ENCODE data around the gene HUS1B. TPM values are rescaled to one million over a fixed set of nuclear protein-coding genes. Genes with fewer than 3 reads are reported as not detected.

Gene HUS1B
- total RNA-seq, 1 donor from 2014 or later, result 0.41 TPM

GRCh38 chr6:659716-660581 lies 3.0 kb upstream of the HUS1B start:
- TF ChIP-seq, protein P1, sequence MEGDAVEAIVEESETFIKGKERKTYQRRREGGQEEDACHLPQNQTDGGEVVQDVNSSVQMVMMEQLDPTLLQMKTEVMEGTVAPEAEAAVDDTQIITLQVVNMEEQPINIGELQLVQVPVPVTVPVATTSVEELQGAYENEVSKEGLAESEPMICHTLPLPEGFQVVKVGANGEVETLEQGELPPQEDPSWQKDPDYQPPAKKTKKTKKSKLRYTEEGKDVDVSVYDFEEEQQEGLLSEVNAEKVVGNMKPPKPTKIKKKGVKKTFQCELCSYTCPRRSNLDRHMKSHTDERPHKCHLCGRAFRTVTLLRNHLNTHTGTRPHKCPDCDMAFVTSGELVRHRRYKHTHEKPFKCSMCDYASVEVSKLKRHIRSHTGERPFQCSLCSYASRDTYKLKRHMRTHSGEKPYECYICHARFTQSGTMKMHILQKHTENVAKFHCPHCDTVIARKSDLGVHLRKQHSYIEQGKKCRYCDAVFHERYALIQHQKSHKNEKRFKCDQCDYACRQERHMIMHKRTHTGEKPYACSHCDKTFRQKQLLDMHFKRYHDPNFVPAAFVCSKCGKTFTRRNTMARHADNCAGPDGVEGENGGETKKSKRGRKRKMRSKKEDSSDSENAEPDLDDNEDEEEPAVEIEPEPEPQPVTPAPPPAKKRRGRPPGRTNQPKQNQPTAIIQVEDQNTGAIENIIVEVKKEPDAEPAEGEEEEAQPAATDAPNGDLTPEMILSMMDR (conservative IDR thresholded peaks at IDR 0.05), result no peak
- H3K4me3 Mint-ChIP-seq, result peak overlapping the region; percentile 15
- no peaks in the 10 kb centered on the region for H3K9me3 Mint-ChIP-seq
- H3K36me3 Mint-ChIP-seq, result peaks cover 22% of the 10 kb centered on the region
- no peaks in the 10 kb centered on the region for H3K27me3 Mint-ChIP-seq
- H3K27ac Mint-ChIP-seq, result no peak overlapping the region
- peaks cover 13% of the 10 kb centered on the region for H3K4me1 Mint-ChIP-seq (ENCODE audit: unreplicated experiment)
- no peak for DNase-seq (ENCODE audit: extremely low spot score, unreplicated experiment)

DNA sequence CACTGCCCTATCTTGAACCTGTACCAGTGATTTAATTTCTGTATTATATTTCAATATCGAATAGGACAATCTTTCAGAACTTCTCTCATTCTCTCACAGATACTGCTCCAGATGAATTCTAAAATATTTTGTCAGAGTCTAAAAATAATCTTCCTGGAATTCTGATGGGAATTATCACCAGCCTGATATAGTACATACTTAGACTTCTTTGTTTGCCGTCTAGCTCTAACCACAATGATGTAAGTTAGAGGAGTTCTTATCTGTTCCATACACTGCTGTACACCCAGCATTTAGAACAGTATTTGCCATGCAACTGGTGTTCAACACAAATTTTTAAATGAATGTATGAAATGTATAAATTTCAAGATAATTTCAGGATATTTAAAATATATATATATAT lies 1.3 kb upstream of the HUS1B start:
- H3K4me1 Mint-ChIP-seq (ENCODE audit: unreplicated experiment), result peaks cover 13% of the 10 kb centered on the region
- H3K27ac Mint-ChIP-seq, result no peak overlapping the region
- no peaks in the 10 kb centered on the region for H3K27me3 Mint-ChIP-seq
- no peaks in the 10 kb centered on the region for H3K9me3 Mint-ChIP-seq
- H3K4me3 Mint-ChIP-seq, result no peak overlapping the region
- no peak for DNase-seq (ENCODE audit: extremely low spot score, unreplicated experiment)
- TF ChIP-seq, protein P1 (conservative IDR thresholded peaks at IDR 0.05), result no peak
- peaks cover 17% of the 10 kb centered on the region for H3K36me3 Mint-ChIP-seq

DNA sequence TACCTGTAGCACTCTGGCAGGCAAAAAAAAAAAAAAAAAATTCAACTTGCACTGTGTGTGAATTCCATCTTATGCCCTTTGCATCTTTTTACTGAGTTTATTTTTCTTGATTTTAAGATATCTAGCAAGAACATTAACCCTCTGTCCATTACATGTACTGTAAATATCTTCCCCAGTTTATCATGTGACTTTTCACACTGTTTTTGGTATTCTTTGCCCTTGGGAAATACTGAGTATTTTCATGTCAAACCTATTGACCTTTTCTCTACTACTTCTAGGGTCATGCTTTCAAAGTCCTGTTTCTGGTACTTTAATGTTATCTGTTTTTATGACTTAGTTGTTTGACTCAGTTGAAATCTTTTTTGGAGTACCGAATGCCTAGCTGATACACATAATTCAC lies 843 bp upstream of the HUS1B start:
- DNase-seq (ENCODE audit: extremely low spot score, unreplicated experiment), result no peak
- Mint-ChIP-seq H3K27ac (no peak overlapping the region), H3K9me3 (no peaks in the 10 kb centered on the region), H3K4me3 (no peak overlapping the region), H3K4me1 (ENCODE audit: unreplicated experiment) (peaks cover 13% of the 10 kb centered on the region), H3K36me3 (peaks cover 17% of the 10 kb centered on the region), H3K27me3 (no peaks in the 10 kb centered on the region)
- TF ChIP-seq, protein P1 (conservative IDR thresholded peaks at IDR 0.05), result no peak

DNA sequence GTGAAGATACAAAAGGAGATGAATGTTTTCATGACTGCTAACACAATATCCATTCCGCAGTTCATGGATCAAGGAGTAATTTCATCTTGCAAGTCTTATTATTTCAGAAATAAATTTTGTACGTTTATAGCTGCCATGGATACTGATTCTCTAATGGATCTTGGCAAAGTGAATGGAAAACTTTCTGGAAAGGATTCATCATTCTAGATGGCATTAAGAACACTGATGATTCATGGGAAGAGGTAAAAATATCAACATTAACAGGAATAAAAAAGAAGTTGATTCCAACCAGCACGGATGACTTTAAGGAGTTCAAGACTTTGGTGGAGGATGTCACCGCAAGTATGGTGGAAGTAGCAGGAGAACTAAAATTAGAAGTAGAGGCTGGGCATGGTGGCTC lies 2.8 kb downstream of the HUS1B start:
- peaks cover 3% of the 10 kb centered on the region for H3K4me1 Mint-ChIP-seq (ENCODE audit: unreplicated experiment)
- no peak for DNase-seq (ENCODE audit: extremely low spot score, unreplicated experiment)

GRCh38 chr6:652865-653264 lies 4.0 kb downstream of the HUS1B start:
- no peaks in the 10 kb centered on the region for H3K9me3 Mint-ChIP-seq
- H3K4me1 Mint-ChIP-seq (ENCODE audit: unreplicated experiment), result no peaks in the 10 kb centered on the region
- H3K27ac Mint-ChIP-seq, result no peak overlapping the region
- H3K4me3 Mint-ChIP-seq, result no peak overlapping the region
- TF ChIP-seq, protein P1 (conservative IDR thresholded peaks at IDR 0.05), result no peak
- H3K36me3 Mint-ChIP-seq, result peaks cover 14% of the 10 kb centered on the region
- no peak for DNase-seq (ENCODE audit: extremely low spot score, unreplicated experiment)
- no peaks in the 10 kb centered on the region for H3K27me3 Mint-ChIP-seq

More for the DNA sequence above, 2.8 kb downstream of the HUS1B start:
- Mint-ChIP-seq H3K27me3 (no peaks in the 10 kb centered on the region), H3K9me3 (no peaks in the 10 kb centered on the region), H3K27ac (no peak overlapping the region), H3K4me3 (no peak overlapping the region), H3K36me3 (peaks cover 18% of the 10 kb centered on the region)
- TF ChIP-seq, protein P1 (conservative IDR thresholded peaks at IDR 0.05), result no peak
